GM18951 (cell line): ENCODE data around the gene MEGF8.
"Not testable (repeated sequence)": the region's sequence is repeated elsewhere in the genome, so short reads cannot be mapped to it uniquely, and the experiment has no call there.

Experiments used
- POLR2A ChIP-seq: IDR thresholded peaks from 4 replicates; pipeline ENCODE4 v1.6.1; 2011; ENCODE audit warnings: mild to moderate bottlenecking; ENCODE audit not compliant: insufficient read length, insufficient read depth; ENCODE audit errors: extremely low read depth
- in situ Hi-C: fragments of 300-500 bp; cut with MboI; formaldehyde crosslinking; loops from one replicate; pipeline ENCODE4 v1.12.0; 2022; ENCODE audit warnings: low sequenced_read_pairs, mixed read lengths, inconsistent platforms; ENCODE audit not compliant: unreplicated experiment

The MEGF8 gene

GRCh38 chr19:42323852-42324654 is 1.4 kb upstream of the MEGF8 start:
- in situ Hi-C loops = no loop called here
- TF ChIP-seq POLR2A = no peak

GRCh38 chr19:42324655-42325307 is 654 bp upstream of the MEGF8 start:
- in situ Hi-C loops = no loop called here
- TF ChIP-seq POLR2A = no peak

DNA sequence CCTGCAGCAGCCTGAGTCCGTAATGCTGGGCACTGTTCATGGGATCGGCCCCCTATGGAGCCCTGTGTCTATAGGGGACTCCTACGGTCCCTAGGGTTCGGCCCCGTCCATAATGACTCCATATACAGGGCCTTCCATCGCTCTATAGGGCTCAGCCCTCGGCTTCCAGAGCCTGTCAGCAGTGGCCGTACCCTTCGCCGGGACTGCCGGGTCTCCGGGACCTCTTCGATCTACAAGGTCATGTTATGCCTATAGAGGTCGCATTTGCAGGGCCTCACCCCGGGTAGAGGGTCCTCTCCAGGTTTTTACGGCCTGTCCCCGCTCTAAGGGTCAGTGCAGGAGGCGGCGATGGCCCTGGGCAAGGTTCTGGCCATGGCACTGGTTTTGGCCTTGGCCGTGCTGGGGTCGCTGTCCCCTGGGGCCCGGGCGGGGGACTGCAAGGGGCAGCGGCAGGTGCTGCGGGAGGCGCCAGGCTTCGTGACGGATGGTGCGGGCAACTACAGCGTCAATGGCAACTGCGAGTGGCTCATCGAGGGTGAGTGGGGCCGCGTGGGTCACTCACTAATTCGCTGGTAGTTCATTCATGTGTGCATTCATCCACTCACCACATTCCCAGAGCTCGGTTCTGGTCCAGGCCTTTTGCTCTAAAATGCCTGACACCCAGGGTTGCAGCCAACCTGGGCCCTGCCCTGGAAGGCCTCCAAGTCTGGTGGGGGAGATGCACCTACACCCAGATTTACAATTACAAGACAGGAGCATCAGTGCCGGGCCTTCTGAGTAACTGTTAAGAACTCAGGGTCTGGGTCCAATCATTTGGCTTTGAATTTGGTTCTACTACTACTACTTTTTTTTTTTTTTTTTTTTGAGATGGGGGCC is 699 bp downstream of the MEGF8 start:
- no peak for TF ChIP-seq POLR2A
- in situ Hi-C loops = no loop called here

GRCh38 chr19:42326969-42327368 is 1.5 kb downstream of the MEGF8 start:
- in situ Hi-C loops = no loop called here
- no peak for TF ChIP-seq POLR2A

DNA sequence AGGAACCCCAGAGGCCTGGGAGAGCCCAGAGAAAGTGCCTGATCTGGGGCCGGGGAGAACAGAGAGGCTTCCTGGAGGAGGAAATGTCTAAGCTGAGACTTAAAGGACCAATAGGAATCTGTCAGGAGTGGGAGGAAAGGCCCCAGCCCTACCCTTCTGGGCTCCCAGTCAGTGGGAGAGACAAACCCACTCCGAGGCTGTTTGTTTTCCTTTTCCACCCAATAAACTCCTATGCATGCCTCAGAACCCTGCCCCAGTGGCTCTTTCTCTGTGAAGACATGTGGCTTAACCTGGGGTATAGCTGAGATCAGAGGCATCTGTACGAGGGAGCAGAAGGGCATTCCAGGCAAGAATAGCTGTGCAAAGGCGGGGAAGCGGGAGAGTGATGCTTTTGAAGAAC is 1.9 kb downstream of the MEGF8 start:
- no peak for TF ChIP-seq POLR2A
- in situ Hi-C loops = no loop called here

- TF ChIP-seq POLR2A = no peak
- in situ Hi-C loops = no loop called here
Measured at GRCh38 chr19:42328106-42328505, 2.7 kb downstream of the MEGF8 start.

DNA sequence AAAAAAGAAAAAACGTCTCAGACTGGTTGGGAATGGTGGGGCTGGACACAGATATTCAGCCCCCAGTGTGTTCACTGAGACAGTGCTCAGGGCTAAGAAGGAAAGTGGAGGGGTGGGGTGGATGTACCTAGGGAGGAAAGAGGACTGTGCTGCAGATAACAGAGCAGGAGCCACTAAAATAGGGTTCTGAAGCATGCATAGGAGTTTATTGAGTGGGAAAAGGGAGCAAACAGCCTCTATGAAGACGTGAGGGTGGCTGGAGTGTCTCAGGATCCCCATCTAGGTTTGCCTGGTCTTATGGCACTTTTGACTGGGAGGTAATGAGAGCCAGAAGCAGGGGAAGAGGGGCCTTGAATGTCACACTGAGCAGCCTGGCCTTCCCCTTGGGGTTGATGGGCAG is 3.4 kb downstream of the MEGF8 start:
- in situ Hi-C loops = no loop called here

GRCh38 chr19:42330241-42330711 is 4.8 kb downstream of the MEGF8 start:
- TF ChIP-seq POLR2A = no peak
- in situ Hi-C loops = no loop called here

More for the DNA sequence above, 3.4 kb downstream of the MEGF8 start:
- TF ChIP-seq POLR2A = no peak

- in situ Hi-C loops = not testable (repeated sequence)
Measured at GRCh38 chr19:42331333-42331732, 5.9 kb downstream of the MEGF8 start.

DNA sequence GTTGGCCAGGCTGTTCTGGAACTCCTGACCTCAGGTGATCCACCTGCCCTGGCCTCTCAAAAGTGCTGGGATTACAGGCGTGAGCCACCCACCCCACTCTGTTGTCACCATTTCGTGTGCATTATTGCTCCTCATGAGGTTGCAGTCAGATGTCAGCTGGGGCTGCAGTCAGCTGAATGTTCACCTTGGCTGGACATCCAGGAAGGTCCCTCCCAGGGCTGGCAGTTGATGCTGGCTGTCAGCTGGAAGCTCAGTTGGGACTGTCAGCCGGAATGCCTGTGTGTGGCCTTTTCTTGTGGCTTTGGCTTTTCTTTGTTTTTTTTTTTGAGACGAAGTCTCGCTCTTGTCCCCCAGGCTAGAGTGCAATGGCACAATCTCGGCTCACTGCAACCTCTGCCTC is 6.6 kb downstream of the MEGF8 start:
- TF ChIP-seq POLR2A = no peak
- in situ Hi-C loops = no loop called here

DNA sequence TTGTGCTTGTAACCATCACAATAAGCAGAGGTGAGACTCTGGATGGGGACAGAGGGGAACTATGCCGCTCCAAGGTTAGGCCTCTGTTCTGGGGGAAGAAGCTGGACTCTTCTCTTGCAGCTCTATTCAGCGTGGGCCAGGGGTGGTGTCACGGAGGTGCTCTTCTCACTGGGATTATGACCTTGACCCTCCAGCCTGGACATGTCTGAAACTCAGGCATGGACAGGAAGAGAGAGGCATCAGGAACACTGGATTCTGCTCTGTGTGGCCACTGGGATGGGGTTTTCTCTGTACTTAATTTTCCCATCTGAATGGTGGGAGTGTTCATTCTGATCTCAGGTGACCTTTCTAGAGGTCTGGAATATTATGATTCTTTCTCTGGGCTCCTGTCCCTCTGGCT is 7.6 kb downstream of the MEGF8 start:
- TF ChIP-seq POLR2A = no peak
- in situ Hi-C loops = no loop called here

DNA sequence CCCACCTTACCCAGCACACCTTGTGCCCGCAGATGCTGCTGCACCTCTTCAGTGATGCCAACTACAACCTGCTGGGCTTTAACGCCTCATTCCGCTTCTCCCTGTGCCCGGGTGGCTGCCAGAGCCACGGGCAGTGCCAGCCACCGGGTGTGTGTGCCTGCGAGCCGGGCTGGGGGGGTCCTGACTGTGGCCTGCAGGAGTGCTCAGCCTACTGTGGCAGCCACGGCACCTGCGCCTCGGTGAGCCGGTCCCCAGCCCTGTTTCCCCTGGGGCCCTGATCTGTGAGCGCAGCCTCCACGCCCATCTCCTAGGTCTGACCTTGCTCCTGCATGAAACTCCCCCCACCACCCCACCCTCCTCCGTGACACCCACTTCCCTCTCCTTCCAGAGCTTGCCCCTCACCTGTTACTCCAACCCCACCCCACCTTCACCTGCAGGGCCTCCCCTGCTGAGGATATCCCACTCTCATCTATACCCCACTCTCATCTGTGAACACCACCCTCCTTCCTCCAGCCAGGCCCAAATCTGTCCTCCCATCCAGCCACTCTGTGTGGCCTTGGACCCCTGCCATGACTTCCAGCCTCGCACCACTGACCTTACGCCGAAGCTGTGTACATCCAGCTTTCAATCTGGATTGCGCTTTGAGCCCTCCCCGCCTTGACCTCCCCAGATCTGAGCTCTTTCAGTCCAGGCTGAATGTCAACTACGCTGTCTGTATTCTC is 8.7 kb downstream of the MEGF8 start:
- in situ Hi-C loops = no loop called here
- no peak for TF ChIP-seq POLR2A
